Endodermal cell (in vitro differentiated cells): ENCODE measurements around the gene RHBDF2. TPM values are rescaled to one million over a fixed set of nuclear protein-coding genes. Genes with fewer than 3 reads are reported as not detected.
A peak's percentile ranks its signal among the peaks of the same experiment; 100 is the strongest.

Experiments used
- DNase-seq: peaks from one replicate; pipeline ENCODE4 v3.0.0-alpha.2; 2017
- H3K27ac ChIP-seq: 2 replicates; pipeline ENCODE4 v1.5.1; 2013; ENCODE audit warnings: mild to moderate bottlenecking, low read depth, low read length, moderate library complexity
- H3K27me3 ChIP-seq: 2 replicates; pipeline ENCODE4 v1.6.1; 2013; ENCODE audit warnings: mild to moderate bottlenecking, low read length, moderate library complexity; ENCODE audit not compliant: insufficient read depth, control insufficient read depth, poor library complexity, severe bottlenecking
- H3K36me3 ChIP-seq: 2 replicates; pipeline ENCODE4 v1.7.0; 2013; ENCODE audit warnings: mild to moderate bottlenecking, low read length, moderate library complexity; ENCODE audit not compliant: control insufficient read depth, insufficient read depth
- H3K4me1 ChIP-seq: one replicate; pipeline ENCODE4 v1.7.0; 2013; ENCODE audit warnings: low read length; ENCODE audit not compliant: control insufficient read depth, insufficient read depth
- H3K4me3 ChIP-seq: 2 replicates; pipeline ENCODE4 v1.5.1; 2013; ENCODE audit warnings: mild to moderate bottlenecking, low read length, moderate library complexity
- H3K9ac ChIP-seq: 2 replicates; pipeline ENCODE4 v1.6.1; 2013; ENCODE audit warnings: mild to moderate bottlenecking, low read length, moderate library complexity; ENCODE audit not compliant: poor library complexity, severe bottlenecking; ENCODE audit errors: extremely low read depth
- H3K9me3 ChIP-seq: 2 replicates; pipeline ENCODE4 v1.6.1; 2013; ENCODE audit warnings: mild to moderate bottlenecking, low read length, moderate library complexity; ENCODE audit not compliant: control insufficient read depth
- H3K27ac Mint-ChIP-seq: 2 replicates; pipeline ENCODE4 v1.8.0; 2020; ENCODE audit warnings: mixed read lengths
- H3K27me3 Mint-ChIP-seq: 2 replicates; pipeline ENCODE4 v1.8.0; 2021; ENCODE audit warnings: mild to moderate bottlenecking, mixed read lengths; ENCODE audit not compliant: insufficient read depth
- H3K36me3 Mint-ChIP-seq: 2 replicates; pipeline ENCODE4 v1.8.0; 2020; ENCODE audit warnings: low read depth, mixed read lengths
- H3K4me1 Mint-ChIP-seq: 2 replicates; pipeline ENCODE4 v1.8.0; 2020; ENCODE audit warnings: mixed read lengths
- H3K4me3 Mint-ChIP-seq: 2 replicates; pipeline ENCODE4 v1.8.0; 2020; ENCODE audit warnings: mild to moderate bottlenecking, moderate library complexity, mixed read lengths
- H3K9me3 Mint-ChIP-seq: 2 replicates; pipeline ENCODE4 v1.8.0; 2020; ENCODE audit warnings: mild to moderate bottlenecking, mixed read lengths
- CTCF ChIP-seq: fragments of 200-600 bp; sonication (generic); conservative IDR thresholded peaks from 2 replicates; pipeline ENCODE4 v1.5.0; 2021; ENCODE audit warnings: antibody characterized with exemption, mild to moderate bottlenecking
- WGBS, 2 experiments: methylation state at CpG; one replicate each; pipeline versions ENCODE4 v1.1.5 to v1.1.7; 2013; ENCODE audit warnings: missing lambda C conversion rate in 2 of 2, mixed read lengths in 1 of 2; ENCODE audit not compliant: insufficient coverage in 1 of 2, insufficient read length in 1 of 2; 5-methylcytosine and 5-hydroxymethylcytosine counted together
- total RNA-seq, 2 donors: library from RNA; stranded (reverse); fragmentation: NEBNext Ultra II Directional in 1 of 2; extraction: Animal tissue kit (Norgen Biotek cat#: 25700) in 1 of 2; gene quantifications; 2 replicates in 1 of 2; 3 replicates in 1 of 2; pipeline ENCODE4 v1.2.1, GENCODE V29; 2021

Gene RHBDF2
- total RNA-seq, 2 donors from 2014 or later: 28.5 to 31.1 TPM

GRCh38 chr17:76542566-76542971, 41.3 kb upstream of the RHBDF2 start:
- Mint-ChIP-seq H3K27me3 (peaks cover 17% of the 10 kb centered on the region), H3K36me3 (no peaks in the 10 kb centered on the region), H3K4me3 (no peak overlapping the region), H3K4me1 (peaks cover 39% of the 10 kb centered on the region), H3K27ac (no peak overlapping the region), H3K9me3 (no peaks in the 10 kb centered on the region)
- Histone ChIP-seq H3K9ac (no peak overlapping the region), H3K4me1 (peaks cover 31% of the 10 kb centered on the region), H3K36me3 (no peaks in the 10 kb centered on the region), H3K4me3 (no peak overlapping the region), H3K27me3 (peaks cover 24% of the 10 kb centered on the region), H3K9me3 (no peaks in the 10 kb centered on the region), H3K27ac (no peak overlapping the region)
- DNase-seq: no peak
- 89 to 98% methylated on average over 5 to 10 of the region's 10 CpGs for WGBS, 2 experiments
- TF ChIP-seq CTCF: no peak

DNA sequence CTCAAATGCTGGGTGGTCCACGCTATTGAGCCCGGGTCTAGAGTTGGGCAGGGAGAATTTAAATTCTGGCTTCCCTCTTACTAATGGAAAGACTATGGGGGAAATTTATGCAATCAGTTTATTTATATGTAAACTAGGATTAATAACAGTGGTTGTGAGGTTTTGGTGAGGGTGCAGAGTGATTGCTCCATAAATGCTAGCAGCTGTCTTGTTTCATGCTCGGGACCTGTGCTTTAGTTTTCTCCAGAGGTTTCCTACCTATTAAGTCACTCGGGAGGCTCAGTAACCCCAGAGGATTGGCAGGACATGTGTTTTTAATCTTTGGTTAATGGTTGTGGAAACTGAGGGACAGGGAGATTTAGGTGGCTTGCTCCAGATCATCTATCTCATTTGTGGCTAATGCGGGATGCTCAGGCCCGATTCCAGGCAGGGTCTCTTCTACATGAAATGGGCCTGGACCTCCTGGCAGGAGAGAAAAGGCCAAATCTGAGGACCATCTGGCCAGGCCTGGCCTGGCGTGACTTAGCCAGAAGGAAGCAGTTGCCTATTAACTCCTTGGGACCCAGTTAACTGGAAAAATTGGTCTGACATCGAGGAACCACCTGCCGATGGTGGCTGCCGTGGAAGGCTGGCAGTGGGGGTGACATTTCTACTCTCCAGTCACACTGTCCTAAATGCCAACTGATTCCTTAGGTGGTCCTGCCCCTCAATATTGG, 40.7 kb upstream of the RHBDF2 start:
- Histone ChIP-seq H3K27me3 (peaks cover 28% of the 10 kb centered on the region), H3K9me3 (no peaks in the 10 kb centered on the region), H3K4me1 (peaks cover 31% of the 10 kb centered on the region), H3K4me3 (no peak overlapping the region), H3K36me3 (no peaks in the 10 kb centered on the region), H3K9ac (no peak overlapping the region), H3K27ac (no peak overlapping the region)
- TF ChIP-seq CTCF: no peak
- no peak for DNase-seq
- Mint-ChIP-seq H3K27me3 (peaks cover 21% of the 10 kb centered on the region), H3K27ac (no peak overlapping the region), H3K36me3 (no peaks in the 10 kb centered on the region), H3K4me1 (peaks cover 38% of the 10 kb centered on the region), H3K4me3 (no peak overlapping the region), H3K9me3 (no peaks in the 10 kb centered on the region)
- 92 to 100% methylated on average over 7 to 10 of the region's 10 CpGs for WGBS, 2 experiments

DNA sequence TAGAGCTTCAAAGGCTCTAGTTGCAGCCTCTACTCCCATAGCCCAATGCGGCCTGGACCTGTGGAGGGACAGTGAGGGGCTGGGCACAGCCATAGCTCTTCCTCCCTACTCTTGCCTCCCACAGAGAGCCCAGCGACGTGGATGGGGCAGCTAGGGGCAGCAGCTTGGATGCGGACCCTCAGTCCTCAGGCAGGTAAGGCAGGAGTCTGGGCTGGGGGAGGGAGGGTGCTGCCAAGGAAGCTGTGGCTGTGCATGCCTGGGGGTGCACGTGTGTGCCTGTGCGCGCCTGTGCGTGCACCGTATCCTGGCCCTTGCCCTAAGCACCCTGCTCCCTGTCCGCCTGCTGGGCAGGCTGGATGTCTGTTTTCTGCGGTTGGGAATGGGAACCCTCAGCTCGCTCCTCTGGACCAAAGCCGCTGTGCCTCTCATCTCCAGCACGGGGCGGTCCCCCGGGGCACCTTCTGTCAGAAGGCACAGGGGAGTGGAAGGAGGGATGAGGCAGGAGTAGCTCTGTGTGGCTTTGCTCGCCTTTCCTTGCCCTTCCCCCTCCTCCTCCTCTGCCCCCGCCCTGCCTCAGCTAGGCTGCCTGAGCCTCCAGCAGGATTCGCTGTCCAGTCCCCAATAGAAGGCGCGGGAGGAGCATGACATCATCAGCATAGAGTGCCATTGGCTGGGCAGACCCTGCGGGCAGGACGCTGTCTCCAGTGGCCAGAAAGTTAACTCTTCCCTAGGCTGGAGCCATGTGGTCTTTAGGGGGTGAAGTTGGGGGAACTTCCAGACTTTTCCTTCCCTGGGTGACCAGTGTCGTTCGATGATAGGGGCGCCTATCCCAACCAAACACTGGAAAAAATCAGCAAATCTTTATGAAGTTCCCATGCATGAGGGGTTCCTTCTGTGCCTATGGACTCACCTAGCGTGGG, 39.4 kb upstream of the RHBDF2 start:
- WGBS, 2 experiments: 23 to 34% methylated on average over 14 to 25 of the region's 27 CpGs

More for the DNA sequence above, 39.4 kb upstream of the RHBDF2 start:
- Histone ChIP-seq H3K27ac (no peak overlapping the region), H3K9me3 (no peaks in the 10 kb centered on the region), H3K27me3 (peaks cover 41% of the 10 kb centered on the region), H3K4me1 (peaks cover 31% of the 10 kb centered on the region), H3K9ac (no peak overlapping the region), H3K4me3 (peak overlapping the region; percentile 57), H3K36me3 (no peaks in the 10 kb centered on the region)
- Mint-ChIP-seq H3K27me3 (peaks cover 29% of the 10 kb centered on the region), H3K4me1 (peaks cover 27% of the 10 kb centered on the region), H3K4me3 (peak overlapping the region; percentile 55), H3K27ac (peak overlapping the region; percentile 74), H3K9me3 (no peaks in the 10 kb centered on the region), H3K36me3 (no peaks in the 10 kb centered on the region)
- peak; percentile 28 for TF ChIP-seq CTCF
- DNase-seq: peak; percentile 100
